ENCODE results near the gene SLC8A1. TPM values are rescaled to one million over a fixed set of nuclear protein-coding genes. Genes with fewer than 3 reads are reported as not detected.

Gene SLC8A1
- total RNA-seq, 1 experiment from 2014 or later, result 1.6 TPM

- H3K36me3 Mint-ChIP-seq (ENCODE audit: insufficient read depth, unreplicated experiment), result no peaks in the 10 kb centered on the region
- DNase-seq (ENCODE audit: unreplicated experiment), result no peak
- TF ChIP-seq CTCF (IDR thresholded peaks at IDR 0.05; ENCODE audit: unreplicated experiment), result no peak
- H3K27me3 Mint-ChIP-seq (ENCODE audit: insufficient read depth, unreplicated experiment), result no peaks in the 10 kb centered on the region
- BruUV-seq (replicated peaks), result no TSS peak
- H3K27ac Mint-ChIP-seq (ENCODE audit: low read depth, unreplicated experiment), result no peak overlapping the region
- intact Hi-C loops (cut with micrococcal nuclease), result no loop called here
- H3K9me3 Mint-ChIP-seq (ENCODE audit: unreplicated experiment), result no peaks in the 10 kb centered on the region
- H3K4me1 Mint-ChIP-seq (ENCODE audit: insufficient read depth, unreplicated experiment), result no peaks in the 10 kb centered on the region
- H3K4me3 Mint-ChIP-seq (ENCODE audit: unreplicated experiment), result no peak overlapping the region
- POLR2A ChIA-PET, result no interaction called here
- CTCF ChIA-PET, result interaction anchor here (0.7 kb wide), 1 partner anchor 390 kb away, joined by 3 read pairs; no protein-coding TSS in a partner anchor
These were observed 286.4 kb downstream of the SLC8A1 start for GRCh38 chr2:40165509-40165844.

GRCh38 chr2:40164736-40165508, 287.0 kb downstream of the SLC8A1 start:
- Mint-ChIP-seq H3K27ac (ENCODE audit: low read depth, unreplicated experiment) (no peak overlapping the region), H3K4me1 (ENCODE audit: insufficient read depth, unreplicated experiment) (no peaks in the 10 kb centered on the region), H3K36me3 (ENCODE audit: insufficient read depth, unreplicated experiment) (no peaks in the 10 kb centered on the region), H3K9me3 (ENCODE audit: unreplicated experiment) (no peaks in the 10 kb centered on the region), H3K4me3 (ENCODE audit: unreplicated experiment) (no peak overlapping the region), H3K27me3 (ENCODE audit: insufficient read depth, unreplicated experiment) (no peaks in the 10 kb centered on the region)
- CTCF ChIA-PET, result interaction anchor here (0.7 kb wide), 1 partner anchor 390 kb away, joined by 3 read pairs; no protein-coding TSS in a partner anchor
- no peak for DNase-seq (ENCODE audit: unreplicated experiment)
- TF ChIP-seq CTCF (IDR thresholded peaks at IDR 0.05; ENCODE audit: unreplicated experiment), result no peak
- BruUV-seq (replicated peaks), result no TSS peak
- POLR2A ChIA-PET, result no interaction called here
- intact Hi-C loops (cut with micrococcal nuclease), result no loop called here

- no TSS peak for BruUV-seq (replicated peaks)
- no peak for TF ChIP-seq CTCF (IDR thresholded peaks at IDR 0.05; ENCODE audit: unreplicated experiment)
- DNase-seq (ENCODE audit: unreplicated experiment), result no peak
- Mint-ChIP-seq H3K4me3 (ENCODE audit: unreplicated experiment) (no peak overlapping the region), H3K27me3 (ENCODE audit: insufficient read depth, unreplicated experiment) (no peaks in the 10 kb centered on the region), H3K36me3 (ENCODE audit: insufficient read depth, unreplicated experiment) (no peaks in the 10 kb centered on the region), H3K4me1 (ENCODE audit: insufficient read depth, unreplicated experiment) (no peaks in the 10 kb centered on the region), H3K27ac (ENCODE audit: low read depth, unreplicated experiment) (no peak overlapping the region), H3K9me3 (ENCODE audit: unreplicated experiment) (no peaks in the 10 kb centered on the region)
- ChIA-PET CTCF (no interaction called here), POLR2A (no interaction called here)
- intact Hi-C loops (cut with micrococcal nuclease), result no loop called here
These were observed 289.9 kb downstream of the SLC8A1 start for GRCh38 chr2:40161986-40162385.

GRCh38 chr2:40160751-40161218, 291.1 kb downstream of the SLC8A1 start:
- no TSS peak for BruUV-seq (replicated peaks)
- Mint-ChIP-seq H3K4me1 (ENCODE audit: insufficient read depth, unreplicated experiment) (no peaks in the 10 kb centered on the region), H3K4me3 (ENCODE audit: unreplicated experiment) (no peak overlapping the region), H3K9me3 (ENCODE audit: unreplicated experiment) (no peaks in the 10 kb centered on the region), H3K27me3 (ENCODE audit: insufficient read depth, unreplicated experiment) (no peaks in the 10 kb centered on the region), H3K27ac (ENCODE audit: low read depth, unreplicated experiment) (no peak overlapping the region), H3K36me3 (ENCODE audit: insufficient read depth, unreplicated experiment) (no peaks in the 10 kb centered on the region)
- no peak for DNase-seq (ENCODE audit: unreplicated experiment)
- ChIA-PET POLR2A (no interaction called here), CTCF (no interaction called here)
- no peak for TF ChIP-seq CTCF (IDR thresholded peaks at IDR 0.05; ENCODE audit: unreplicated experiment)
- intact Hi-C loops (cut with micrococcal nuclease), result no loop called here
